Spinal cord (tissue), 10 donors: ENCODE results near the gene AKT2. TPM values are rescaled to one million over a fixed set of nuclear protein-coding genes. Genes with fewer than 3 reads are reported as not detected.

Experiments
- DNase-seq, 6 donors: peaks; one replicate each; pipeline versions ENCODE4 v3.0.0 to v3.0.0-alpha.2; 2013 to 2015; ENCODE audit warnings: low spot score in 6 of 6, low read depth in 4 of 6
- H3K27ac ChIP-seq: one replicate; pipeline ENCODE4 v1.5.1; 2013; ENCODE audit warnings: low read depth, low read length, control low read depth
- H3K27me3 ChIP-seq: one replicate; pipeline ENCODE4 v1.6.1; 2013; ENCODE audit warnings: low read length; ENCODE audit not compliant: control insufficient read depth, insufficient read depth
- H3K36me3 ChIP-seq: one replicate; pipeline ENCODE4 v1.6.1; 2013; ENCODE audit warnings: low read length; ENCODE audit not compliant: control insufficient read depth, insufficient read depth
- H3K4me1 ChIP-seq: one replicate; pipeline ENCODE4 v1.6.1; 2013; ENCODE audit warnings: low read length; ENCODE audit not compliant: control insufficient read depth, insufficient read depth
- H3K4me3 ChIP-seq: one replicate; pipeline ENCODE4 v1.5.1; 2013; ENCODE audit warnings: low read depth, low read length, control low read depth
- H3K9me3 ChIP-seq: one replicate; pipeline ENCODE4 v1.6.1; 2013; ENCODE audit warnings: low read length; ENCODE audit not compliant: control insufficient read depth, insufficient read depth
- WGBS: methylation state at CpG from one replicate; pipeline ENCODE4 v1.1.5; 2013; ENCODE audit warnings: missing lambda C conversion rate; ENCODE audit not compliant: insufficient coverage; 5-methylcytosine and 5-hydroxymethylcytosine counted together
- polyA plus RNA-seq, 2 donors: library from polyadenylated mRNA; unstranded; fragments of 120-200 nt; gene quantifications; one replicate each; pipeline ENCODE4 v1.2.1, GENCODE V29; 2013; ENCODE audit not compliant: insufficient read length in 2 of 2
- total RNA-seq, 2 donors: library from RNA; depleted of rRNA in 1 of 2; stranded (reverse); fragments of 120-200 nt in 1 of 2; fragments of >200 nt in 1 of 2; gene quantifications; one replicate each; pipeline versions ENCODE4 v1.2.3 to v1.2.4, GENCODE V29; 2013 to 2014
- donor health status: healthy.

The AKT2 gene
- total and polyA plus RNA-seq, 4 donors: 62.8 to 210 (median 140) TPM

DNA sequence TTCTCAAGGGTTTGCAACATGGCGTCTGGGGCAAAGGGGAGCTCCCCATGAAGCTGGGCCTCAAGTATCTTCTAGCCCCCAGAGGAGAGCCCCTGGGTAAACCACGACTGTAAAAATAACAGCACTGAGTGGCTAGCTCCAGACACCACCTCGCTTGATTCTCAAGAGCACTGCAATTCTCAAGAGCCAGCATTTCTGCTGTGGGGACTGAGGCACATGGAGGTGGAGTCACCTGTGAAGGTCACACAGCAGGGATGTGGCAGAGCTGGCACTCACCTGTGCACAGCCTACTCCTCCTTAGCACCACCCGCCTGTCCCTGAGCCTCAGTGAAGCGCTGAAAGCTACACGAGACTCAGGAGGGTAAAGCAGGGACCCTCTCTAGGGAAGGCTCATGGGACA, 38.0 kb downstream of the AKT2 start:
- no peak for DNase-seq
- H3K36me3 ChIP-seq: peaks cover 54% of the 10 kb centered on the region
- H3K27me3 ChIP-seq: no peaks in the 10 kb centered on the region
- H3K27ac ChIP-seq: no peak overlapping the region
- no peaks in the 10 kb centered on the region for H3K9me3 ChIP-seq
- no peak overlapping the region for H3K4me3 ChIP-seq
- H3K4me1 ChIP-seq: peaks cover 32% of the 10 kb centered on the region
- 98% methylated on average over 6 of the region's 6 CpGs for WGBS

- peak in 1 of 6 donors; percentile 45 for DNase-seq
- Histone ChIP-seq H3K4me3 (no peak overlapping the region), H3K27ac (no peak overlapping the region), H3K27me3 (no peaks in the 10 kb centered on the region), H3K36me3 (peaks cover 56% of the 10 kb centered on the region), H3K9me3 (no peaks in the 10 kb centered on the region), H3K4me1 (peaks cover 39% of the 10 kb centered on the region)
- WGBS: 92% methylated on average over 9 of the region's 16 CpGs
These were observed 38.7 kb downstream of the AKT2 start for GRCh38 chr19:40246292-40247073.

DNA sequence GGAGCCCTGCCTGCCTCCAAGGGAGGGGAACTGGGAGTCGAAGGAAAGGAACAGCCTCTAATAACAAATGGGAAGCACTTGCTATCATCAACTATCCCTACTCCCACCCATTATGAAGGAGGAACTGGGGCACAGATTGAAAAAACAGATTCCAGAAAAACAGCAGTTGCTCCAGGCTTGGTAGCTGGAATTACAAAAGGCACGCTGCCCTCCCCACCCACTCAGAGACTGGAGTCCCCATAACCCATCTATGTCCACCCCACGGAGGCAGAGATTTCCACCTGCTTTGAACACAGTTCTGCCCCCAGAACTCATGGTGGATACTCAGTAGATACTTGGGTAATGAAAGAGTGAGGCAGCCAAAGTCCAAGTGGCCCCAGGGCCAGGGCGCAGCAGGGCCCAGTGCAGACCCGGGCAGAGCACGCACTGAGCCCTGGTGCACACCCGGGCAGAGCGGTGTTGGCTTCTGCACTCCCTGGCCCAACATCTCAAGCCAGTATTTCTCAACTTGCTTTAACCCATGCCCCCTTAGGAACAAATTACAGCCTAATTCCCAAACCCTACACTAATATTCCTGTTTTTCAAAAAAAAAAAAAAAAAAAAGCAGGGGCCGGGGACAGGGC, 39.5 kb downstream of the AKT2 start:
- peaks cover 45% of the 10 kb centered on the region for H3K4me1 ChIP-seq
- no peak overlapping the region for H3K4me3 ChIP-seq
- H3K27me3 ChIP-seq: no peaks in the 10 kb centered on the region
- no peaks in the 10 kb centered on the region for H3K9me3 ChIP-seq
- H3K27ac ChIP-seq: no peak overlapping the region
- DNase-seq: no peak
- 87% methylated on average over 5 of the region's 9 CpGs for WGBS
- peaks cover 62% of the 10 kb centered on the region for H3K36me3 ChIP-seq

GRCh38 chr19:40244579-40245317, 40.4 kb downstream of the AKT2 start:
- Histone ChIP-seq H3K27me3 (no peaks in the 10 kb centered on the region), H3K27ac (no peak overlapping the region), H3K36me3 (peaks cover 62% of the 10 kb centered on the region), H3K9me3 (no peaks in the 10 kb centered on the region), H3K4me3 (no peak overlapping the region), H3K4me1 (peaks cover 44% of the 10 kb centered on the region)
- WGBS: 43% methylated on average over 11 of the region's 12 CpGs
- peak in 1 of 6 donors; percentile 23 for DNase-seq

DNA sequence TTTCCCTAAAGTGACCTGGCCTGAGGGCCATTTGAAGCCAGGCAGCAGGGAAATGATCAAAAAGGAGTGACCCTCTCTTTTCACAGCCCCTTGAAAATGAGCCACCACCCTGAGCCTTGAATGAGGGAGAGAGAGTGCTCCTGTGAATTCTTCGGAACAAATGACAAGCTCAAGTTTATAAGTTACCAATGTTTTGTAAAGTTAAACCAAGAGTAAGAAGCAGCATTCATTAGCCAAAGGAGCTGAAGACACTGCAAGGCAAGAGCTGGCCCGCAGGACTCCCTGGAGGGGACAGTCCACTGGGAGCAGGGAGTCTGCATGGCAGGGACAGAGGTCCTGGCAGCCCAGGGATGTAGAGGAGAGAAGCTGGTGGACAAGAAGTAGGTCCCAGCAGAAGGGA, 42.0 kb downstream of the AKT2 start:
- no peaks in the 10 kb centered on the region for H3K27me3 ChIP-seq
- H3K36me3 ChIP-seq: peaks cover 63% of the 10 kb centered on the region
- no peak overlapping the region for H3K27ac ChIP-seq
- 100% methylated on average over 2 of the region's 2 CpGs for WGBS
- H3K4me3 ChIP-seq: no peak overlapping the region
- H3K4me1 ChIP-seq: peaks cover 37% of the 10 kb centered on the region
- DNase-seq: no peak
- H3K9me3 ChIP-seq: no peaks in the 10 kb centered on the region

DNA sequence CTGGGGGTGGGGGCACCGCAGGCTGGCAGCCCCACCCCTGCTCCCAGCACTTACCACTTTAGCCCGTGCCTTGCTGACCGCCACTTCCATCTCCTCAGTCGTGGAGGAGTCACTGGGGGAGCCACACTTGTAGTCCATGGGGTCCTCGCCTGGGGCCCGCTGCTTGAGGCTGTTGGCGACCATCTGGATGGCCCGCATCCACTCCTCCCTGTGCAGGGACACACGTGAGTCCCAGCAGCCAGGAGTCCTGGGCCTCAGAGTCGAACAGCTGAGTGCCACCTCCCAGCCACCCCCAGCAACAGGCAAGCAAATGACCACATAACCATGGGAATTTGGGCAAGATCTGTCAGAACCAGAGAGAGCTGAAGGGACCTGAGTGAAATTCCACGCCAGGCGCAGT, 42.7 kb downstream of the AKT2 start:
- DNase-seq: no peak
- Histone ChIP-seq H3K36me3 (peaks cover 64% of the 10 kb centered on the region), H3K4me3 (no peak overlapping the region), H3K27me3 (no peaks in the 10 kb centered on the region), H3K27ac (peak overlapping the region; percentile 82), H3K4me1 (peaks cover 33% of the 10 kb centered on the region), H3K9me3 (no peaks in the 10 kb centered on the region)
- whole genome bisulfite sequencing: 67% methylated on average over 9 of the region's 12 CpGs

- H3K4me3 ChIP-seq: no peak overlapping the region
- DNase-seq: peak; percentile 65 to 93 (median 86)
- peaks cover 33% of the 10 kb centered on the region for H3K4me1 ChIP-seq
- H3K9me3 ChIP-seq: no peaks in the 10 kb centered on the region
- 34% methylated on average over 21 of the region's 21 CpGs for WGBS
- peak overlapping the region; percentile 82 for H3K27ac ChIP-seq
- H3K27me3 ChIP-seq: no peaks in the 10 kb centered on the region
- peaks cover 65% of the 10 kb centered on the region for H3K36me3 ChIP-seq
These were observed 43.2 kb downstream of the AKT2 start for GRCh38 chr19:40241809-40242384.

DNA sequence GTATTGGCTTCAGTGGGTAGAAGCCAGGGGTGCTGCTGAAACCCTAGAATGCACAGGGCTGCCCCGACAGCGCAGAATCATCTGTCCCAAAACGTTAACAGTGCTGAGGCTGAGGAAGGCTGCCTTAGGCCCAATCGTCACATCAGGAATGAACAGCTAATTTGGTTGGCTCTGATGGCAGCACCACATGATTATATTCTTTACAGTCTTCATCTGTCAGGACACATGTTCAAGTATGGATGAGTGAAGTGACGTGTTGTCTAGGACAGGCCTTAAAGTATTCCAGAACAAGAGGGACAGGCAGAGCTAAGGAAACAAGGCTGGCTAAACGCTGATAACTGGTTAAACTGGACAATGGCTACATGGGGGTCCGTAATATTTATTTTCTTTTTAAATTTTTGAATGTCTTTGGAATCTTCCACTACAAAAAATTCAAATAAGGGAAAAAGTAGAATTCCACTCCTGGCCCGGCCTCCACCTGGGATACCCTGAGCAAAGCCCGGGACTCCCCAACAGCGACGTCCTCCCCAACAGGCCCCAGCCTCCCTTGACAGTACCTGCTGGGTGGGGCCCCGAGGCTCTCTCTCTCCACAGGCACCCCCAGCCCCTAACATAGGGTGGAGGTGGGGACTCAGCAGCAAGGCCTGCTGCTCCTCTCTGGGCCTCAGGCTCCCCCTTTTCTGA, 43.9 kb downstream of the AKT2 start:
- Histone ChIP-seq H3K36me3 (peaks cover 67% of the 10 kb centered on the region), H3K4me3 (no peak overlapping the region)

GRCh38 chr19:40240332-40240731, 44.8 kb downstream of the AKT2 start:
- 95% methylated on average over 6 of the region's 6 CpGs for WGBS
- Histone ChIP-seq H3K4me1 (peaks cover 30% of the 10 kb centered on the region), H3K27ac (no peak overlapping the region), H3K9me3 (no peaks in the 10 kb centered on the region), H3K27me3 (no peaks in the 10 kb centered on the region), H3K4me3 (no peak overlapping the region), H3K36me3 (peaks cover 72% of the 10 kb centered on the region)
- no peak for DNase-seq

More for the DNA sequence above, 43.9 kb downstream of the AKT2 start:
- 82% methylated on average over 4 of the region's 12 CpGs for WGBS
- Histone ChIP-seq H3K9me3 (no peaks in the 10 kb centered on the region), H3K27ac (peak overlapping the region; percentile 8), H3K27me3 (no peaks in the 10 kb centered on the region), H3K4me1 (peaks cover 30% of the 10 kb centered on the region)
- no peak for DNase-seq
